GM21360 (cell line): ENCODE data around the gene TEDC1.

Experiments
- ATAC-seq: cut with Tn5 transposase; IDR thresholded peaks from one replicate; pipeline ENCODE4 v1.9.1; 2021; ENCODE audit warnings: mild to moderate bottlenecking, moderate library complexity; ENCODE audit not compliant: unreplicated experiment

Gene TEDC1

GRCh38 chr14:105495101-105495989, 4.3 kb downstream of the TEDC1 start:
- ATAC-seq, result no peak

- no peak for ATAC-seq
Measured at GRCh38 chr14:105495990-105496830, 5.2 kb downstream of the TEDC1 start.

- ATAC-seq, result no peak
Measured at GRCh38 chr14:105496831-105497591, 6.0 kb downstream of the TEDC1 start.

- ATAC-seq, result no peak
Measured at GRCh38 chr14:105497671-105498429, 6.8 kb downstream of the TEDC1 start.

GRCh38 chr14:105498430-105499255, 7.6 kb downstream of the TEDC1 start:
- no peak for ATAC-seq

- ATAC-seq, result no peak
Measured at GRCh38 chr14:105499256-105500035, 8.4 kb downstream of the TEDC1 start.

- no peak for ATAC-seq
Measured at GRCh38 chr14:105500036-105500725, 9.1 kb downstream of the TEDC1 start.

- no peak for ATAC-seq
Measured at GRCh38 chr14:105500726-105501101, 9.7 kb downstream of the TEDC1 start.

GRCh38 chr14:105501504-105502291, 10.7 kb downstream of the TEDC1 start:
- no peak for ATAC-seq

- ATAC-seq, result no peak
Measured at GRCh38 chr14:105502446-105503295, 11.6 kb downstream of the TEDC1 start.

- no peak for ATAC-seq
Measured at GRCh38 chr14:105503296-105503640, 12.2 kb downstream of the TEDC1 start.

GRCh38 chr14:105503935-105504692, 13.1 kb downstream of the TEDC1 start:
- ATAC-seq, result no peak

GRCh38 chr14:105505101-105505500, 14.1 kb downstream of the TEDC1 start:
- no peak for ATAC-seq

GRCh38 chr14:105507247-105507646, 16.2 kb downstream of the TEDC1 start:
- no peak for ATAC-seq

GRCh38 chr14:105508069-105508468, 17.0 kb downstream of the TEDC1 start:
- ATAC-seq, result no peak

GRCh38 chr14:105508601-105509000, 17.6 kb downstream of the TEDC1 start:
- no peak for ATAC-seq
